ENCODE results near the gene GREB1L.

DNA sequence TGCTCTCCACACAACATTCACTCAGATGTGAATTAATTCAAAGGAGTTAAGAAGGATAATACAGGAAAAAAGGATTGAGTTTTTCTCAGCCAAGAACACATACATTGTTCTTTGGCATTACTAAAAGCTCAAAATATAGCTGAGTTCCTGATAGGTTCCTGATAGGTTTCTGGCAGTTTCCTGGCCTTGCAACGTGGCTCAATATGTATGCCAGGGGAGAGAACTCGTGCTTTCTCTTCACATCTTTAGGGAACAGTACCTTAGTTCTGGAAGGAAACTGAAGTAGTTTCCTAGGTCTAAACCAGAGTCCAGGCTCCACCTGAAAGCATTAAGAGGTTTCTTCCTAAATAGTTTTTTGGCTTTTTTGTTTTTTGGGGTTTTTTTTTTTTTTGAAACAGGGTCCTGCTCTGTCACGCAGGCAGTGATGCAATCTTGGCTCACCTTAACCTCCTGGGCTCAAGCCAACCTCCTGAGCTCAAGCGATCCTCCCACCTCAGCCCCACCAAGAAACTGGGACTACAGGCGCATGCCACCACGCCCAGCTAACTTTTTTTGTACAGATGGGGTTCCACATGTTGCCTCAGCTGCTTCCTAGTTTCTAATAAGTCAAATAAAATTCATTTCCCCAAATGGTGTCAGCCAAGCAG is 315.7 kb downstream of the GREB1L start:
- TF ChIP-seq POLR2AphosphoS5 (IDR thresholded peaks at IDR 0.05; ENCODE audit: low read depth, low read length) (no peak), ELF1 (IDR thresholded peaks at IDR 0.05) (no peak), YY1 (IDR thresholded peaks at IDR 0.05; ENCODE audit: low read depth) (no peak), NRF1 (IDR thresholded peaks at IDR 0.05; ENCODE audit: low read depth, low read length) (no peak), SMC3 (IDR thresholded peaks at IDR 0.05; ENCODE audit: low read depth, low read length) (no peak)
- TF ChIP-seq, protein P1, sequence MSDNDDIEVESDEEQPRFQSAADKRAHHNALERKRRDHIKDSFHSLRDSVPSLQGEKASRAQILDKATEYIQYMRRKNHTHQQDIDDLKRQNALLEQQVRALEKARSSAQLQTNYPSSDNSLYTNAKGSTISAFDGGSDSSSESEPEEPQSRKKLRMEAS (IDR thresholded peaks at IDR 0.05; ENCODE audit: low read depth), result no peak
- TF ChIP-seq, protein P2, sequence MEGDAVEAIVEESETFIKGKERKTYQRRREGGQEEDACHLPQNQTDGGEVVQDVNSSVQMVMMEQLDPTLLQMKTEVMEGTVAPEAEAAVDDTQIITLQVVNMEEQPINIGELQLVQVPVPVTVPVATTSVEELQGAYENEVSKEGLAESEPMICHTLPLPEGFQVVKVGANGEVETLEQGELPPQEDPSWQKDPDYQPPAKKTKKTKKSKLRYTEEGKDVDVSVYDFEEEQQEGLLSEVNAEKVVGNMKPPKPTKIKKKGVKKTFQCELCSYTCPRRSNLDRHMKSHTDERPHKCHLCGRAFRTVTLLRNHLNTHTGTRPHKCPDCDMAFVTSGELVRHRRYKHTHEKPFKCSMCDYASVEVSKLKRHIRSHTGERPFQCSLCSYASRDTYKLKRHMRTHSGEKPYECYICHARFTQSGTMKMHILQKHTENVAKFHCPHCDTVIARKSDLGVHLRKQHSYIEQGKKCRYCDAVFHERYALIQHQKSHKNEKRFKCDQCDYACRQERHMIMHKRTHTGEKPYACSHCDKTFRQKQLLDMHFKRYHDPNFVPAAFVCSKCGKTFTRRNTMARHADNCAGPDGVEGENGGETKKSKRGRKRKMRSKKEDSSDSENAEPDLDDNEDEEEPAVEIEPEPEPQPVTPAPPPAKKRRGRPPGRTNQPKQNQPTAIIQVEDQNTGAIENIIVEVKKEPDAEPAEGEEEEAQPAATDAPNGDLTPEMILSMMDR (IDR thresholded peaks at IDR 0.05), result no peak
- TF ChIP-seq, protein P3, sequence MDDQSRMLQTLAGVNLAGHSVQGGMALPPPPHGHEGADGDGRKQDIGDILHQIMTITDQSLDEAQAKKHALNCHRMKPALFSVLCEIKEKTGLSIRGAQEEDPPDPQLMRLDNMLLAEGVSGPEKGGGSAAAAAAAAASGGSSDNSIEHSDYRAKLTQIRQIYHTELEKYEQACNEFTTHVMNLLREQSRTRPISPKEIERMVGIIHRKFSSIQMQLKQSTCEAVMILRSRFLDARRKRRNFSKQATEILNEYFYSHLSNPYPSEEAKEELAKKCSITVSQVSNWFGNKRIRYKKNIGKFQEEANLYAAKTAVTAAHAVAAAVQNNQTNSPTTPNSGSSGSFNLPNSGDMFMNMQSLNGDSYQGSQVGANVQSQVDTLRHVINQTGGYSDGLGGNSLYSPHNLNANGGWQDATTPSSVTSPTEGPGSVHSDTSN (IDR thresholded peaks at IDR 0.05), result no peak
- TF ChIP-seq, protein P4, sequence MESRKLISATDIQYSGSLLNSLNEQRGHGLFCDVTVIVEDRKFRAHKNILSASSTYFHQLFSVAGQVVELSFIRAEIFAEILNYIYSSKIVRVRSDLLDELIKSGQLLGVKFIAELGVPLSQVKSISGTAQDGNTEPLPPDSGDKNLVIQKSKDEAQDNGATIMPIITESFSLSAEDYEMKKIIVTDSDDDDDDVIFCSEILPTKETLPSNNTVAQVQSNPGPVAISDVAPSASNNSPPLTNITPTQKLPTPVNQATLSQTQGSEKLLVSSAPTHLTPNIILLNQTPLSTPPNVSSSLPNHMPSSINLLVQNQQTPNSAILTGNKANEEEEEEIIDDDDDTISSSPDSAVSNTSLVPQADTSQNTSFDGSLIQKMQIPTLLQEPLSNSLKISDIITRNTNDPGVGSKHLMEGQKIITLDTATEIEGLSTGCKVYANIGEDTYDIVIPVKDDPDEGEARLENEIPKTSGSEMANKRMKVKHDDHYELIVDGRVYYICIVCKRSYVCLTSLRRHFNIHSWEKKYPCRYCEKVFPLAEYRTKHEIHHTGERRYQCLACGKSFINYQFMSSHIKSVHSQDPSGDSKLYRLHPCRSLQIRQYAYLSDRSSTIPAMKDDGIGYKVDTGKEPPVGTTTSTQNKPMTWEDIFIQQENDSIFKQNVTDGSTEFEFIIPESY (IDR thresholded peaks at IDR 0.05; ENCODE audit: borderline replicate concordance, low read depth), result no peak

Data from SK-N-SH (cell line).